Gastroesophageal sphincter (tissue), 3 donors: ENCODE results near the gene CDH11.

Source experiments
- EP300 ChIP-seq: sonication (generic); formaldehyde crosslinking; IDR thresholded peaks from one replicate; pipeline ENCODE4 v1.6.1; 2017; ENCODE audit warnings: antibody characterized with exemption, mild to moderate bottlenecking
- POLR2A ChIP-seq, 2 donors: fragments of 450-650 bp; IDR thresholded peaks; one replicate each; pipeline ENCODE4 v1.6.1; 2017; ENCODE audit warnings: antibody characterized with exemption in 2 of 2, mild to moderate bottlenecking in 2 of 2, moderate library complexity in 1 of 2
- POLR2AphosphoS5 ChIP-seq: sonication (generic); formaldehyde crosslinking; IDR thresholded peaks from one replicate; pipeline ENCODE4 v1.6.1; 2017; ENCODE audit warnings: antibody characterized with exemption
- TF ChIP-seq, protein P1 (sequence below), 4 experiments: fragments of 200-600 bp in 2 of 4; fragments of 450-650 bp in 2 of 4; sonication (generic) in 1 of 4; IDR thresholded peaks; one replicate each; pipeline ENCODE4 v1.5.1; 2017 to 2019; ENCODE audit warnings: antibody characterized with exemption in 4 of 4, mild to moderate bottlenecking in 2 of 4, moderate library complexity in 2 of 4

DNA sequence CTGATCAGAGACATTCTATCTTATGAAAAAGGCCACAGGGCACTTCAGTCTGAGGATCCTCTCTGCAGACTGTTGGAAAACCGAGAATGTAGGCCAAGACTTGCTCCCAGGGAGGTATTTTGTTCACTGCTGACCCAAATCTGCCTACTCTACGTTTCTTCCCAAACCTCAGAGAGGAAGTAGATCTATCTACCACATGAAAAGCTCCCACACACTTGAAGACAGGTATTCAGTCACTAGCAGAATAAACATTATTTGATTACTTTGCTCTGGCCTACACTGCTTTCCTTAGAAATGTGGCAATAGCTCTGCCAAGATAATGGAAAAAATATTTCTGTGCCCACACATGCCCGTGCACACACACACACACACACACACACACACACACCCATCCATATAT lies 164.6 kb downstream of the CDH11 start:
- TF ChIP-seq, protein P1, sequence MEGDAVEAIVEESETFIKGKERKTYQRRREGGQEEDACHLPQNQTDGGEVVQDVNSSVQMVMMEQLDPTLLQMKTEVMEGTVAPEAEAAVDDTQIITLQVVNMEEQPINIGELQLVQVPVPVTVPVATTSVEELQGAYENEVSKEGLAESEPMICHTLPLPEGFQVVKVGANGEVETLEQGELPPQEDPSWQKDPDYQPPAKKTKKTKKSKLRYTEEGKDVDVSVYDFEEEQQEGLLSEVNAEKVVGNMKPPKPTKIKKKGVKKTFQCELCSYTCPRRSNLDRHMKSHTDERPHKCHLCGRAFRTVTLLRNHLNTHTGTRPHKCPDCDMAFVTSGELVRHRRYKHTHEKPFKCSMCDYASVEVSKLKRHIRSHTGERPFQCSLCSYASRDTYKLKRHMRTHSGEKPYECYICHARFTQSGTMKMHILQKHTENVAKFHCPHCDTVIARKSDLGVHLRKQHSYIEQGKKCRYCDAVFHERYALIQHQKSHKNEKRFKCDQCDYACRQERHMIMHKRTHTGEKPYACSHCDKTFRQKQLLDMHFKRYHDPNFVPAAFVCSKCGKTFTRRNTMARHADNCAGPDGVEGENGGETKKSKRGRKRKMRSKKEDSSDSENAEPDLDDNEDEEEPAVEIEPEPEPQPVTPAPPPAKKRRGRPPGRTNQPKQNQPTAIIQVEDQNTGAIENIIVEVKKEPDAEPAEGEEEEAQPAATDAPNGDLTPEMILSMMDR (IDR thresholded peaks at IDR 0.05), result no peak
- TF ChIP-seq POLR2AphosphoS5, result no peak
- no peak for TF ChIP-seq POLR2A (IDR thresholded peaks at IDR 0.05)
- TF ChIP-seq EP300, result no peak
